HepG2 (cell line): ENCODE data around the gene NRG4. TPM values are rescaled to one million over a fixed set of nuclear protein-coding genes. Genes with fewer than 3 reads are reported as not detected.

Source experiments
- AGO2 ChIP-seq: fragments of 200-400 bp; formaldehyde crosslinking; optimal IDR thresholded peaks from 2 replicates; pipeline ENCODE3; 2017; ENCODE audit warnings: mild to moderate bottlenecking, low read depth, low read length, moderate library complexity
- FIP1L1 ChIP-seq: fragments of 200-400 bp; formaldehyde crosslinking; IDR thresholded peaks from 2 replicates; pipeline ENCODE4 v1.6.1; 2018; ENCODE audit warnings: low read depth, mild to moderate bottlenecking, low read length, moderate library complexity, borderline replicate concordance; ENCODE audit not compliant: insufficient read depth
- IKZF4 ChIP-seq: sonication (generic); formaldehyde crosslinking; IDR thresholded peaks from 2 replicates; pipeline ENCODE4 v1.5.1; 2020; ENCODE audit warnings: borderline replicate concordance, mild to moderate bottlenecking, low read depth, missing genetic modification reagents; ENCODE audit errors: not compliant biosample characterization
- MAZ ChIP-seq, 2 experiments: sonication (generic) in 1 of 2; formaldehyde crosslinking in 1 of 2; IDR thresholded peaks; 2 replicates each; pipeline versions ENCODE4 v1.5.0 to v1.6.1; 2012 to 2020; ENCODE audit warnings: low read depth in 2 of 2, mild to moderate bottlenecking in 2 of 2, borderline replicate concordance in 1 of 2, improper control_type of control experiment in 1 of 2, low read length in 1 of 2, missing genetic modification reagents in 1 of 2, moderate library complexity in 1 of 2
- NCOA5 ChIP-seq: sonication (generic); formaldehyde crosslinking; IDR thresholded peaks from 2 replicates; pipeline ENCODE4 v1.4.0; 2020; ENCODE audit warnings: missing genetic modification reagents
- POLR2G ChIP-seq: fragments of 200-400 bp; formaldehyde crosslinking; IDR thresholded peaks from 2 replicates; pipeline ENCODE4 v1.6.1; 2018; ENCODE audit warnings: mild to moderate bottlenecking, low read depth, low read length, moderate library complexity
- RAD21 ChIP-seq: fragments of 450-650 bp; formaldehyde crosslinking; IDR thresholded peaks from 2 replicates; pipeline ENCODE4 v1.5.0; 2020; ENCODE audit warnings: mild to moderate bottlenecking
- SMC3 ChIP-seq: IDR thresholded peaks from 2 replicates; pipeline ENCODE4 v1.6.1; 2011; ENCODE audit warnings: low read length, improper control_type of control experiment
- TMF1 ChIP-seq: sonication (generic); formaldehyde crosslinking; IDR thresholded peaks from 2 replicates; pipeline ENCODE4 v1.8.1; 2022; ENCODE audit warnings: low read depth, missing genetic modification reagents
- ZBTB3 ChIP-seq: sonication (generic); formaldehyde crosslinking; IDR thresholded peaks from 2 replicates; pipeline ENCODE4 v1.4.0; 2020; ENCODE audit warnings: low read depth, mild to moderate bottlenecking, moderate library complexity, missing genetic modification reagents, borderline replicate concordance
- ZNF292 ChIP-seq: sonication (generic); formaldehyde crosslinking; IDR thresholded peaks from 2 replicates; pipeline ENCODE4 v1.8.1; 2022; ENCODE audit warnings: mild to moderate bottlenecking, low read depth, missing genetic modification reagents, borderline replicate concordance
- ZNF576 ChIP-seq: sonication (generic); formaldehyde crosslinking; IDR thresholded peaks from 2 replicates; pipeline ENCODE4 v1.4.0; 2020; ENCODE audit warnings: mild to moderate bottlenecking, missing genetic modification reagents
- ZNF605 ChIP-seq: sonication (generic); formaldehyde crosslinking; IDR thresholded peaks from 2 replicates; pipeline ENCODE4 v1.8.0; 2022; ENCODE audit warnings: mild to moderate bottlenecking, missing genetic modification reagents
- ZNF772 ChIP-seq: sonication (generic); formaldehyde crosslinking; IDR thresholded peaks from 2 replicates; pipeline ENCODE4 v1.5.0; 2020; ENCODE audit warnings: mild to moderate bottlenecking, missing genetic modification reagents
- polyA plus RNA-seq, 8 experiments: library from polyadenylated mRNA; depleted of rRNA in 3 of 8; stranded (reverse) in 7 of 8; unstranded in 1 of 8; fragments of >200 nt; fragmentation: Illumina TruSeq in 4 of 8; extraction: Trizol in 4 of 8; gene quantifications; 2 replicates each; pipeline versions ENCODE4 v1.2.1 to v1.2.3, GENCODE V29; 2011 to 2016; ENCODE audit warnings: low read depth in 4 of 8, missing spikeins in 1 of 8, mixed read lengths in 1 of 8; ENCODE audit not compliant: insufficient read depth in 1 of 8
- total RNA-seq, 5 experiments: library from RNA; depleted of rRNA; stranded (reverse); fragments of >200 nt; fragmentation: Illumina TruSeq; extraction: Trizol; gene quantifications; 2 replicates each; pipeline ENCODE4 v1.2.3, GENCODE V29; 2016; ENCODE audit warnings: low read depth in 1 of 5
- TF ChIP-seq, protein P1 (sequence below): sonication (generic); formaldehyde crosslinking; IDR thresholded peaks from 2 replicates; pipeline ENCODE4 v1.4.0; 2020; ENCODE audit warnings: missing genetic modification reagents
- TF ChIP-seq, protein P2 (sequence below): sonication (generic); formaldehyde crosslinking; IDR thresholded peaks from 2 replicates; pipeline ENCODE4 v1.5.1; 2020; ENCODE audit warnings: mild to moderate bottlenecking, missing genetic modification reagents, borderline replicate concordance
- TF ChIP-seq, protein P3 (sequence below), 2 experiments: sonication (generic) in 1 of 2; formaldehyde crosslinking in 1 of 2; IDR thresholded peaks; 2 replicates each; pipeline versions ENCODE4 v1.6.1 to v1.9.0; 2014 to 2022; ENCODE audit warnings: antibody characterized with exemption in 1 of 2, borderline replicate concordance in 1 of 2, inconsistent platforms in 1 of 2, low read depth in 1 of 2, missing genetic modification reagents in 1 of 2

The NRG4 gene
- total and polyA plus RNA-seq, 2 of the 13 experiments (the other 11 are each of a cell fraction or from before 2014, with no cell fraction given), result 0.01 TPM; not detected in 1

DNA sequence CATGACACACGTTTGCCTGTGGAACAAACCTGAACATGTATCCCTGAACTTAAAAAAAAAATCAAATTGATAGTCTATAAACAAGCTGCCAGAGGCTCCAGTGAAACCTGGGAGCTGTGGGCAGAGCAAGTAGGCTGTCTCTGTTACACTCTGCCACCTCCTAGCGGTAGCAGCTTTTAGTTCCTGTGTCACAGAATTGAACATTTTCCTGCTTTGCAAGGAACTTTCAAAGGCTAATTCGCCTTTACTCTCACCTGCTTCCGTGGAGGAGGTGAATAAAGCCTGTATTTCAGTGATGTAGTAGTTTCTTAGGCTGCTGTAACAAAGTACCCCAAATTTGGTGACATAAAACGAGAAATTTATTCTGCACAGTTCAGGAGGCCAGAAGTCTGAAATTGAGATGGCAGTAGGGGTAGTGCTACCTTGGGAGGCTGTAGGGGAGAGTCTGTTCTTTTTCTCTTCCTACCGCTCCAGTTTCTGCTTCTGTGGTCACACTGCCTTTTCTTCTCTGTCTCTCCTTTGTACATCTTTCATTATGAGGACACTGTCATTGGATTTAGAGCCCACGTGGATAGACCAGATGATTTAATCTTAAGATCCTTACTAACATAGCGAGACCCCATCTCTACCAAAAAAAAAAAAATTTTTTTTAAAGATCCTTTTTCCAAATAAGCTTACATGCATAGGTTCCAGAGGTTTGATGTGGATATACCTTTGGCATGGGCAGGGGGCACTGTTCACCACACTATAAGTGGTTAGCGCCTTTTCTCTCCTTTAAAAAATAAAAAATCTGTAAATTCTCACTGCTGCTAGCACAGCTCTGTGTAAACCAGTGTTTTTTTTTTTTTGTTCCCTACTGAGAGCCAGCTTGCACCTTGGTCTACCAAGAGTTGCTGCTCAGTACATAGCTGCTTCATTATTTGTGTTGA is 83.3 kb downstream of the NRG4 start (continued):
- TF ChIP-seq ZNF576 (CRISPR knock-in tag) (no peak), RAD21 (CRISPR knock-in tag) (0 out of 2 replicates have a peak, but pooled peaks have one; percentile 17), AGO2 (no peak), NCOA5 (CRISPR knock-in tag) (no peak), ZNF292 (CRISPR knock-in tag) (no peak), SMC3 (0 out of 2 replicates have a peak, but pooled peaks have one; percentile 21), ZNF772 (no peak), MAZ (IDR thresholded peaks at IDR 0.05; ENCODE audit: borderline replicate concordance, low read depth, low read length) (no peak), MAZ (CRISPR knock-in tag; IDR thresholded peaks at IDR 0.05; ENCODE audit: low read depth) (no peak), IKZF4 (CRISPR knock-in tag) (no peak), POLR2G (no peak), TMF1 (no peak), ZBTB3 (CRISPR knock-in tag) (no peak), ZNF605 (CRISPR knock-in tag) (no peak), FIP1L1 (no peak)
- TF ChIP-seq, protein P1, sequence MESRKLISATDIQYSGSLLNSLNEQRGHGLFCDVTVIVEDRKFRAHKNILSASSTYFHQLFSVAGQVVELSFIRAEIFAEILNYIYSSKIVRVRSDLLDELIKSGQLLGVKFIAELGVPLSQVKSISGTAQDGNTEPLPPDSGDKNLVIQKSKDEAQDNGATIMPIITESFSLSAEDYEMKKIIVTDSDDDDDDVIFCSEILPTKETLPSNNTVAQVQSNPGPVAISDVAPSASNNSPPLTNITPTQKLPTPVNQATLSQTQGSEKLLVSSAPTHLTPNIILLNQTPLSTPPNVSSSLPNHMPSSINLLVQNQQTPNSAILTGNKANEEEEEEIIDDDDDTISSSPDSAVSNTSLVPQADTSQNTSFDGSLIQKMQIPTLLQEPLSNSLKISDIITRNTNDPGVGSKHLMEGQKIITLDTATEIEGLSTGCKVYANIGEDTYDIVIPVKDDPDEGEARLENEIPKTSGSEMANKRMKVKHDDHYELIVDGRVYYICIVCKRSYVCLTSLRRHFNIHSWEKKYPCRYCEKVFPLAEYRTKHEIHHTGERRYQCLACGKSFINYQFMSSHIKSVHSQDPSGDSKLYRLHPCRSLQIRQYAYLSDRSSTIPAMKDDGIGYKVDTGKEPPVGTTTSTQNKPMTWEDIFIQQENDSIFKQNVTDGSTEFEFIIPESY, result peak; percentile 92
- TF ChIP-seq, protein P2, sequence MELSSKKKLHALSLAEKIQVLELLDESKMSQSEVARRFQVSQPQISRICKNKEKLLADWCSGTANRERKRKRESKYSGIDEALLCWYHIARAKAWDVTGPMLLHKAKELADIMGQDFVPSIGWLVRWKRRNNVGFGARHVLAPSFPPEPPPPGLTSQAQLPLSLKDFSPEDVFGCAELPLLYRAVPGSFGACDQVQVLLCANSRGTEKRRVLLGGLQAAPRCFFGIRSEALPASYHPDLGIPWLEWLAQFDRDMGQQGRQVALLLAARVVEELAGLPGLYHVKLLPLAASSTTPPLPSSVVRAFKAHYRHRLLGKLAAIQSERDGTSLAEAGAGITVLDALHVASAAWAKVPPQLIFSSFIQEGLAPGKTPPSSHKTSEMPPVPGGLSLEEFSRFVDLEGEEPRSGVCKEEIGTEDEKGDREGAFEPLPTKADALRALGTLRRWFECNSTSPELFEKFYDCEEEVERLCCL (CRISPR knock-in tag), result no peak
- TF ChIP-seq, protein P3, sequence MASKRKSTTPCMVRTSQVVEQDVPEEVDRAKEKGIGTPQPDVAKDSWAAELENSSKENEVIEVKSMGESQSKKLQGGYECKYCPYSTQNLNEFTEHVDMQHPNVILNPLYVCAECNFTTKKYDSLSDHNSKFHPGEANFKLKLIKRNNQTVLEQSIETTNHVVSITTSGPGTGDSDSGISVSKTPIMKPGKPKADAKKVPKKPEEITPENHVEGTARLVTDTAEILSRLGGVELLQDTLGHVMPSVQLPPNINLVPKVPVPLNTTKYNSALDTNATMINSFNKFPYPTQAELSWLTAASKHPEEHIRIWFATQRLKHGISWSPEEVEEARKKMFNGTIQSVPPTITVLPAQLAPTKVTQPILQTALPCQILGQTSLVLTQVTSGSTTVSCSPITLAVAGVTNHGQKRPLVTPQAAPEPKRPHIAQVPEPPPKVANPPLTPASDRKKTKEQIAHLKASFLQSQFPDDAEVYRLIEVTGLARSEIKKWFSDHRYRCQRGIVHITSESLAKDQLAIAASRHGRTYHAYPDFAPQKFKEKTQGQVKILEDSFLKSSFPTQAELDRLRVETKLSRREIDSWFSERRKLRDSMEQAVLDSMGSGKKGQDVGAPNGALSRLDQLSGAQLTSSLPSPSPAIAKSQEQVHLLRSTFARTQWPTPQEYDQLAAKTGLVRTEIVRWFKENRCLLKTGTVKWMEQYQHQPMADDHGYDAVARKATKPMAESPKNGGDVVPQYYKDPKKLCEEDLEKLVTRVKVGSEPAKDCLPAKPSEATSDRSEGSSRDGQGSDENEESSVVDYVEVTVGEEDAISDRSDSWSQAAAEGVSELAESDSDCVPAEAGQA (IDR thresholded peaks at IDR 0.05; ENCODE audit: low read depth), result no peak
- TF ChIP-seq, protein P3 (CRISPR knock-in tag; IDR thresholded peaks at IDR 0.05; ENCODE audit: borderline replicate concordance), result no peak
